GM19351 (cell line): Measurements from ENCODE around the gene ROR1.

Source experiments
- ATAC-seq: cut with Tn5 transposase; IDR thresholded peaks from one replicate; pipeline ENCODE4 v1.9.1; 2021; ENCODE audit warnings: mild to moderate bottlenecking, moderate library complexity; ENCODE audit not compliant: unreplicated experiment

ROR1 gene

DNA sequence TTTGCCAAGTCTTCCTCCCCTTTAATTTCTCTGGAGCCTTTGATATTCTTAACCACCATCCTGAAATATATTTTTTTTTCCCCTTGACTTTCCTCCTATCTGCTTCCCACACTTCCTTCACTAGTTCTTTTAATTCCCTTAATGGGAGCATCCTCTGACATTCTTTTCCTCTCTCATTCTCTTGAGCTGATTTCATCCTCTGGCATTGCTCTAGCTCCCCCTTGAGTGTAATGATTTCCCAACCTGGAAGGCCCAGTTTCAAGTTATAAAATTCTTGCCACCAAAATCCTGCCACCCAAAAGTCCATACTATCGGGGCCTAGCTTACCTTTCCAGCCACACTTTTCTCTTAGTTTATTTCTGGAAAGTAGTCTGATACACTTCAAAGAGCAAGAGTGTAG, 390.2 kb downstream of the ROR1 start:
- no peak for ATAC-seq

DNA sequence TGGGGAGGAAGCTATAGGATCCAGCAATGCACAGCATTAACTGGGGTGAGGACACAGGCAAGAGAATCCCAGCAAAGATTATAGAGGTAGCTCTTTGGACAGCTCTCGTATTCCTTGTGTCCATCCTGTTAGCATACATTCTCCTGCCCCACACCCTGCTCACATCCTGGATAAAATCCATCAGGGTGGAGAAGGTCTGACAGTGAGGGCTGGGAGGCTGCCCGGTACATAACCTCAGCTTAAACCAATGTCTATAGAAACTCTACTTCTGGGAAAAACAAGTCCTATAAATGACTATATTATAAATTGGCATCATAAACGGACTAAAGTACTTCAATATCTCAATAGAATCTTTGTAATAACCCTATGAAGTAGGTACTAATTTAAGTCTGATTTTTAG, 392.8 kb downstream of the ROR1 start:
- no peak for ATAC-seq

DNA sequence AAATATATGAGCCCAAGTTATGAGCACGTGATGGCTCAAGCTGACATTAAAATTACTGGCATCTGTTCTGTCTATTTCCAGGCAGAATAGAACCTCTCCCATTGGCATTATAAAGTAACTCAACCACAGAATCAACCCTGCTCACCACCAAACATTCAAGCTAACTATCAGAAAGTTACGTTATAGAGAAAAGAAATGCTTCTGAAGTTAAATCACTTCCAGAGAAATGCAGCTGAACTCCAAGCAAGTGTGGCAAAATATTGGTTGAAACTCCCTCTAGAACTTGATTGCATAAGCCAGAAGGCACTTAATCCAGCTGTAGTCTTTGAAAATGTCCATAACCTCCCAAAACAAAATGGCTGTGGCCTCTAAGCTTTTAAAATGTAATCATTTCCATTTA, 393.4 kb downstream of the ROR1 start:
- no peak for ATAC-seq

DNA sequence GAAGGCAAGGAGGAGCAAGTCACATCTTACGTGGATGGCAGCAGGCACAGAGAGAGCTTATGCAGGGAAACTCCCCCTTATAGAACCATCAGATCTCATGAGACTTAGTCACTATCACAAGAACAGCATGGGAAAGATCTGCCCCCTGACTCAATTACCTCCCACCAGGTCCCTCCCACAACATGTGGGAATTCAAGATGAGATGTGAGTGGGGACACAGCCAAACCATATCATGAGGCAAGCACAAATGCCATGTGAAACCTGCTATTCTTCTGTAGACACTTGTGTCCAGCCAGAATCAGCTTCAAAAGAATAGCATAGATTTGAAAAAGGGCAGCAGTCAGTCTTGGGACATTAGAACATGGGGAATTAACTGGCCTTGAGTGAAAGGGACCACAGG, 397.4 kb downstream of the ROR1 start:
- ATAC-seq = no peak

DNA sequence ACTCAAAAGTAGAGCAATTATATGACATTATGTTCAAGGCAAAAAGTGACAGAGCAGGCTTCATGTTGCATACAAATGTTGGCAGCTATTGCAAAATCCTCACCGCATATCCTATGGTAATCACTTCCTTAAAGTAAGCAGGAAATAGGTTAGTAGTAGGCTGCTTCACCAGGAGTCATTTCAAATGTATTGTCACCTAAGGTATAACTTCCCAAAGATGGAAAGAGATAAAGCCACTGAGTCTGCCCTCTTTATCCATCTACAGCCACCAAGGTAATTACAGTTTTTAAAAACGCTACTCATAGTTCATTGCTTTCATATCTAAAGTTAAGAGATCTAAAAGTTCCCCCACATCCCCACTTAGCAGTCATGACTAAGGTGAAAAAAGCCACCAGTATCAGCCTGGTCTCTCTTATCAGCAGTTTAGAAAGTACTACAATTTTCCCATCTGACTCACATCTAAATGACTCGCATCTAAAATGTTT, 398.0 kb downstream of the ROR1 start:
- ATAC-seq = peak; percentile 71

DNA sequence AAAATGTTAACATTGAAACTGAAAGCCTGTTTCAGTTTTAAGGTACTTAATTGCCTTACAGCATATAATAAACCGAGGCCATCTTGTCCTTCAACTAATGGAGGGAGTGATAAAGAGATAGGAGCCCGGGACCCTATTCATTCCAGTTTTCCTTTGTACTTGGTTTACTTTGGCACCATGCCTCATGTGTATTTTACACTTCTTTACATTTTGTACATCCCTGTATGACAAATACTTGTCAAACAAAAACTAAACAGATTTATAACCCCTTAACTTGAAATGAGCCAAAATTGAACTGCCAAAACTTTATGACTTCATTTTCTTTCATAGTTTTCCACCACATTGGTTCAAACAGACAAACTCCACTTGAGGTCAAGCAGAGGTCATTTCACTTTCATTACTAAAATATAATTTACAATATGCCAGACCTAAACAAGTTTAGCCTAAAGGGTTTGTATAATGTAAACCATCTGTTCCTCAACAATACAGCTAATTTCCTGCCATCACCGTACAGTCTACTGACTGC, 398.7 kb downstream of the ROR1 start:
- peak; percentile 64 for ATAC-seq

DNA sequence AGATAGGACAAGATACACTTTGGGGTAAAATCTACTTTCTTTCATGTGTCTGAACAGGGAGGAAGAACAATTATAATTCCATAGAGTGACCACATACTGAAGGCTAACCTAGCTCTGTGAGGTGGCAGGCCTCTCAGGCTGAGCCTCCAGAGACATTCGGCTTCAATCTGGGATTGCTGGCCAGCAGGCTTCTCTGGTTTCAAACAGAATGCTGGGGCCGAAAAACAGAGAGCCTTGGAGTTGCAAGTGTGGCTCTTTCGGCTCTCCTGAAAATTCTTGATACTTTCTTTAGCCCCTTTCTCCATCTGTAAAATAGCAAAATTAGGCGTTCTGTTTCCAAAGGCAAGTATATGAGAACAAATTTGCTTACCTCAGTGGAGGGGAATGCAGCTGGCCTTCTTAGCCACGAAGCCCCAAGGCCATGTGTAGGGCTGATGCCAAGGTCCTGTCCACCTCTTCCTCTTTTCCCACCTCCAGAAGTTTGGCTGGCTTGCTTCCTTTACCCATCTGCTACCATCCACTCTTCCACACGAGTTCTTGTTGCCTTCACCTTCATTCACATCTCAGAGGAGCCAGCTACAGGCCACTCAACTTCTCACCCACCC, 399.6 kb downstream of the ROR1 start:
- no peak for ATAC-seq

DNA sequence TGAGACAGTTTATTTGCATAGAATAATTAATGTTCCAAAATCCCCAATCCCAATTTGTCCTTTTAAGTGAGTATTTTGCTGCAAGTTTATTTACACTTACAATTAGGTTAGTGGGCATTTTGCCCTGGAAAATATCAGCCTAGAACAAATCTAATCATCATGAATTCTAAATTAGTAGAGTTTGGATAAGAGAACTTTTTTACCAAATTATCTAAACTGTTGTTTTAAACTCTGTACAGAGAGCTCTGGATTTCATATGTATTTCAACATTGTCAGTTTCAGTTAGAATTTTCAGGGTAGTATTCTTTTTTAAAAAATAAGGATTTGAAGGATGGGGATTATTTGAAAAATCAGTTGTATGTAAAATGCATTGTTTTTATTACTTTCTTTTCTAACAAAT, 401.8 kb downstream of the ROR1 start:
- no peak for ATAC-seq

DNA sequence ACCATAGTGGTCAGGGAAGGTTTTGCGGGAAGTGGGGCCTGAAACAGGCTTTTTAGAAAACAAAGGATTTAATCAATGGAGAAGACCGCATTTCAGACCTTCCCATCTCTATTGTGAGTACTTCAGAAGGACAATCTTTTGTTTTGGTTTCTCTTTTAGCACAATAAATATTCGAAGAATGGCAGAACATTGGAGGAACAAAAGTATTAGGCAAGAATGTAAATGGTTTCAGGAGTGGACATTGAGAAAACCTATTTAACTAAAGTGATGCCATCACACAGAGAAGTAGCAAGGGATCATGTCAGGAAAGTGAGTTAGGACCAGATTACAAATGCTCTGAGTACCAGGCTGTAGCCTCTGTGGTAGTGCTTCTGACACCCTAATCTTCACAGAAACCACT, 402.8 kb downstream of the ROR1 start:
- ATAC-seq = no peak

DNA sequence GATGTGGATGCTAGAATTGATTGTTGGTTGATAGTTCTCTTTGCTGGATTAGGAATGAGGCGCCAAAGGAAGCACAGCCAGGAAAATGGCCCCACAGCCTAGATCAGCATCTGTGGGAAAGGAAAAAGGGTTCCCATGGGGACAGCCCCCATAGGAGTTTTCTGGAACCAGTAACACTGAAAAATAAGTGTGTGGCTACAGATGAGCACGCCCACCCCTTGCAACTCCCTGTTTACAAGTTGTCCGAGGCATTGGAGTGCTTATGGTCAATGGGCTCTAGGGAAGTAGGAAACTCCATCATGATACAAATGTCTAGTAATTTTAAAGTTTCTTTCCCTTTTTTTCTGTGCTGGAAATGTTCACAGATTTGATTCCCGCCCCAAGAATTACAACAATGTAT, 405.8 kb downstream of the ROR1 start:
- no peak for ATAC-seq

DNA sequence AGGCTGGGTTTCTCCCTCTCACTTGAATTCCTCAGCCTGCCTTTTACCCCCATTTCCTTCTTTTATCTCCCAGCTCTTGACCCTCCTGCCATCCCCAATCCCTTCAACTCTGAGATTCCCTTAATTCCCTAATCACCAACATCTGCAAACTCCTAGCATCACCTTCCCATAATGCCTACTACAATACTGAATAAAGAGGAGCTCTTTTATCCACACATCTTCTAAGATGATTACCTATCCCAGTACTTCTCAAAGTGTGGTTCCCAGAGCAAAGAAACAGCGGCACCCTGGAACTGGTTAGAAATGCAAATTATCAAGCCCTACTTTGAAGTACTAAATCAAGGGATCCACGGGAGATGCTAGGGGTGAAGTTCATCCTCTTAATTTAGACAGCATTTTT, 408.4 kb downstream of the ROR1 start:
- no peak for ATAC-seq

DNA sequence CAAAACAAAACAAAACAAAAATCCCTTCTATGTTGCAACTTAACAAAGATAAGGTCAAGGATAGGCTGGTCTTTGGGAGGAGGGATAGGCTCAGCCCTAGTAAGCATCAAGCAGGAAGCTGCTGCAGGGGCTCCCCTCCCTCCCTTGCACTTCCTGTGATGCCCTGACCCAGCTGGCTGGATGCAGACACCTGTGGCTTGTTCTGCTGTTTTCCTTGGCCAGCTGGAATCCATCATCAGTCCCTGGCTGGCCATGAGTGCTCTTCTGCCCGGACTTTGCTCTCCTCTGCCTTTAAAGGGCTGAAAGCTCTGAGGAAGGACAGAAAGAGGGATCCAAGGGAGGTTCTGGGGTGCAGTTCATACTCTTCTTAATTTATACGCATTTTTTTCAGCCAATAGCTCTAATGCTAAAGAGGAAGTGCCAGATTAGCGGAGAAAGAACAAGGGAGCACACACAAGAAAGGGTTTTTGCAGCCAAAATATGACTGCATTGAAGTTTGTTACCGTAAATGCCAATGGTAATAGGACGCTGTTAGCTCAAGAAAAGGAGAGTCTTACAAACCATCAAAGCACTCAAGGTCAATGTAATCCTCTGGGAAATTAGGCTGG, 409.7 kb downstream of the ROR1 start:
- no peak for ATAC-seq

DNA sequence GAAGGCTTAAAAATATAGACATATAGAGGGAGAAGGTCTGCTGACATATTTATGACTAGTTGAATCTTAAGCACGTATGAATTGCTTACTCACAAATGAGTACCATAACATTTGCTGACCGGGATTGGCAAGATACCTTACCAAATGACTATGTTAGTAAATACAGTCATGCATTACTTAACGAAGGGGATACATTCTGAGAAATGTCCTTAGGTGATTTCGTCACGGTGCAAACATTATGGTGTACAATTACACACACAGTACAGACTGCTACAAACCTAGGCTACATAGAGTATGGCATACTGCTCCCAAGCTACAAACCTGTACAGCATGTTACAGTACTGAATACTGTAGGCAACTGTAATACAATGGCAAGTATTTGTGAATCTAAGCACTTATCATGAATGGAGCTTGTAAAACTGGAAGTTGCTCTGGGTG, 410.2 kb downstream of the ROR1 start:
- no peak for ATAC-seq

DNA sequence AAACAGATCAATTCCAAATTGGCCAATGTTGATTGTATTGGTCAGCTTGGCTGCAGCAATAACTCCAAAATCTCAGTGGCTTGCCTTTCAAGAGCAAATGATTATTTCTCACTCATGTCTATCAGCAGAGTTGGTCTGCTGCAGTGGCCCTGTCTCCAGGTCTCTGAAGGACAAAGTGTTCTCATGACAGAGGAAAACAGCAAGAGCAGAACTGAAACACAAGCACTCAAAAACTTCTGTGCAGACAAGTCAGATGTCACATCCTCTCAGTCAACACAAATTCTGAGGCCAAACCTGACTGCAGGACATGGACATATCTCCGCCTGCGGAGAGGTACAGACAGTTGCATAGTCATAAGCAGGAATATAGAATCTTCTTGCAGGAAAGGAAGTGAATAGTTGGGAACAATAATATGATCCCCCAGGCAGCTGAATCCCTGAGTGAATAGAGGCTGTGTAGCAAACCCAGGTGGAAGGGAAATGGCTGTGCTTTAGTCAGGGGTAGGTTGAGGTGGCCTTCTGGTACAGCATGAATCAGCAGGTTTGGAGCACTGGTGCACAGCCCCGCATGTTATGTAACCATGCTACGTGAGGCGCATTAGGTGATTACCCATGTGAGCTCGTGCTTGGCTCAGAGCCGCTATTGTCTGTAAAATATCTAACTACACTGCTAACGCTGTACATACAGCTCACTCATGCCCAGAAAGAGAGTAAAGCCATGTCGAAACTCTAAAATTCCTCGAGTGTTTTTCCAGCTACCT, 412.5 kb downstream of the ROR1 start:
- peak; percentile 68 for ATAC-seq

DNA sequence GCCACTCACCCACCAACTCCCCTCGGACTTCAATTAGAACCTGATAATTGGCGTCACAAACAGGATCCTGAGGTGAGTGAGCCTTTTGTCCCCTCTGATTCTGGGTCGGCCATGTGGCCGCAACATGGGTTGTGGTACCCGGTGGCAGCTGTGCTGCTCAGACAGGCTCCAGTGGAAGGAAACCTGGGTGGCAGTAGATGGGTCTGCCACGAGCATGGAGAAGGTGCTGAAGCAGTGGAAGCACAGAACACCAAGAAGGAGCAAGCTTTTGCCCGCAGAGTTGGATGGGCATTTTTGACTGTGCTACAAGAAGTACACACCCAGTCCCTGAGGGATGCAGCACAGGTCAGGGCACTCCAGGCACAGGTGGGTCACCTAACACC, 413.1 kb downstream of the ROR1 start:
- ATAC-seq = no peak

DNA sequence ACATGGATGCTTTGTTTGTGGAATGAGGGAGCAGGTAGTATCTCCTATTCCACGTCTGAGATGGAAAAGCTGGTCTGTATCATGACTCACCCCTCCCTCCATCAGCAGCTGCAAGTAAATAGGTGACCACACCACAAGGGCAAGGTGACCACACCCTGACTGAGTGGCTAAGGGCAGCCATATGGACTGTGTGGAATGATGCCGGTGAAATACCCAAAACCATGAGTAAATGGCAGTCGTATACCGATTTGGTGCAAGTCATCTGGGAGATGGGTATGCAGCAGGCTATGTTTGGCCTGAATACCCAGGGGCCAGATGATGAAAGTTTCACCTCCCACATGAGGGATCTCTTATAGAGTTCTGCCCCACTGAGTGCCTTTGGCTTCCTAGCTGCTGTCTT, 413.8 kb downstream of the ROR1 start:
- no peak for ATAC-seq

DNA sequence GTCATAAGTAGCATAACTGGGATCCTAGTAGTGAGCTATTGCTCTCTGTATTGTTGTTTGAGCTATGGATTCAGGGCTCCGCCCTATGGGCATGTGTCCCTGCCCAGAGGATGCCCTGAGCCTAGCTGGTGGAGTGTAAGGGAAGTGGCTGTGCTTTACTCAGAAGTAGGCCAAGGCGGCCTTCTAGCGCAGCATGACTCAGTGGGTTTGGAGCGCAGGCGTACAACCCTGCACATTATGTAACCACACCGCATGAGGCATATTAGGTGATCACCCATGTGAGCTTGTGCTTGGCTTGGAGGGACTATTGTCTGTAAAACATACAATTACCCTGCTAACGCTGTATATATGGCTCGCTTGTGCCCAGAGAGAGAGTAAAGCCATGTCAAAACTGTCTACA, 418.5 kb downstream of the ROR1 start:
- no peak for ATAC-seq

DNA sequence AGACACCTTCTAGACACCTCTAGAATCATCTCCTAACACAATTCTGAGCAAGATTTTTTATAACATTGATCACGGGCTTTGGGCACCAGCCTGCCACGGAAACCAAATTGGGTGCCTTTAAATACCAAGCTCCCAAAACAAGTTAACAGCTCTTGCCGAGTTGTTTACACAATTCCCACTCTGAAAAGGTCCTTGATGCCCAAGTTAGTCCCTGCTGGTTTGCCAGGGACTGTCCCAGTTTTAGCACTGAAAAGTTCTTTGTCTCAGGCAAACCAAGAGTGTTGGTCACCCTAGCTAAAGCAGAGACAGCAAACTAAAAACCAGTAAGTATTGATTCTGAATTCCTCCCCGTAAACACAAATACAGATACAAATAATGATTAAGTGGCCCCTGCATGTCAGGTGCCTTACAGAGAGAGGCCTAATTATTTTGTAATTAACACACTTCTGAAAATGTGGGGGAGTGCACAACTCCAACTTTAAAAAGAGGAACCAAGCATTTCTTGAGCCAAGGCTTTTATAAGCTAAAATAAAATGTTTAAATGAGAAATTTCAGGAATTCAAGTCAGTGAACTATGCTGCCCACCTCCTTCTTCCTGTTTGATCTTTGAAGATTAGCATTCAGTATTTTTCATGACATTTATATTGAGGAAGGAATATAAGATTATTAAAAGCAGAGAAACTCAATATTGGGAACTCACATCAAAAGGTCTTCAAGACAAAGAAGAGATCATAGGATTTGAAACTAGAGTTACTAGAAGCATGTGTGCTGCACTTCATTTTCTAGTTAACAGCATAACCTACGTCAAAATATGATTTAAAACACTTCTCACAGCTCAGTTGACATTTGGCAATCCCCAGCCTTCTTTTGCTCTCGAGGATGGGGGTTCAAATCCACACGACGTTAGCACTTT, 420.6 kb downstream of the ROR1 start:
- ATAC-seq = peak; percentile 60

DNA sequence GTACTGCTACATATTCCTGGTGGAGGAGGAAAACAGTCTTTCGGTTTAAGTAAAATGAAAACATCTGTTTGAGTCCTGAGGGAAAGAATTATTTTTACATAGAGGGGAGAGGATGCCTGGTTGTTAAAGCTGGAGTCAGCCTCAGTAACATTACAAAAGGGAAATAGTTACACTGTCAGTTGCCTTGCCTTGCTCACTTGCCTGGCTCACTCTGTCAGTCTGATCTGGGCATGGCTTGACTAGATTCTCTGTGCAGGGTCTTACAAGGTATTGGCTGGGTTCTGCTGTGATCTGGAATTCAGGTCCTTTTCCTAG, 421.2 kb downstream of the ROR1 start:
- no peak for ATAC-seq

DNA sequence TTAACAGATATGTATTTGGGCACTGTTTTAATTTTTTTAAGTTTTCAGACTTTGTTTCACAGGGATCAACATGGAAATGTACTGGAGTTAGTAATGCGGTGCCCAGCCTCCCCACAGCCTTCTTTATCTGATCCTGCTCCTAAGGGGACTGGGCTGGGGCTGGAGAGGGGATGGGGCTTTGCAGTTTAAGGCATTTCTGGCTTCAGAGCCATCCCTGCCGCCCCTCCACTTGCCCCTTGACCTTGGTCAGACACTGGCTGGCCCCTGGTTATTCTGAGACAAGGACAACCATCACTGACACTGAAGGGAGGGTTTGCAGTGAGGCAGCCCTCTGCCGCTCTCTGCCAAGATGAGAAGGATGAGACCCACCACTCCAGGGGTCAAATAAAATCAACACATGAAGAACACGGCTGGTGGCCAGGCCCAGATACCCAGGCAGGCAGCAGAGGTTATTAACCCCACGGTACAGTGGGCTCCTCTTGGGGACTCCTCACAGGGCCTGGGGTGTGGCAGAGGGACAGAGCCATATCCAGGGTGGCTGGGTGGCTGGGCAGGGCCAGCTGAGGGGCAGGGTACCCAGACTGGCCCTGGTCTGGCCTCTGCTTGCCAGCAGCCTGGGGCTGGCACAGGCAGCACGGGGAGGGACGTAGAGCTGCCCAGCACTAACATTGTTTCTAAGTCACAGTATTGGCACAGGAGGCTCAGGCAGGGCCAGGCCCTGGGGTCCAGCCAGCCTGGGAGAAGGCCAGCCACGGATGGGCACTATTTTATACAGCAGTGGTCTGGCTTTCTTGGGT, 422.5 kb downstream of the ROR1 start:
- no peak for ATAC-seq
